H9 (cell line): Measurements from ENCODE around the gene ARSI. TPM values are rescaled to one million over a fixed set of nuclear protein-coding genes. Genes with fewer than 3 reads are reported as not detected.

Experiments used
- DNase-seq: peaks from one replicate; pipeline ENCODE4 v3.0.0-alpha.2; 2017
- H2AFZ ChIP-seq: one replicate; pipeline ENCODE4 v1.6.1; 2013; ENCODE audit warnings: mild to moderate bottlenecking, low read length, control low read depth, moderate library complexity
- H2AK5ac ChIP-seq: 2 replicates; pipeline ENCODE4 v1.6.1; 2013; ENCODE audit warnings: low read length, control low read depth, mixed read lengths; ENCODE audit not compliant: insufficient read length
- H2BK120ac ChIP-seq: one replicate; pipeline ENCODE4 v1.6.1; 2013; ENCODE audit warnings: low read depth, mild to moderate bottlenecking, low read length, control low read depth, inconsistent platforms; ENCODE audit not compliant: poor library complexity, severe bottlenecking
- H2BK12ac ChIP-seq: 2 replicates; pipeline ENCODE4 v1.6.1; 2013; ENCODE audit warnings: low read length, control low read depth, mixed read lengths, low read depth; ENCODE audit not compliant: insufficient read length
- H2BK15ac ChIP-seq: 2 replicates; pipeline ENCODE4 v1.6.1; 2013; ENCODE audit warnings: low read depth, low read length, control low read depth
- H2BK20ac ChIP-seq: one replicate; pipeline ENCODE4 v1.6.1; 2013; ENCODE audit warnings: low read depth, mild to moderate bottlenecking, low read length, control low read depth, inconsistent platforms; ENCODE audit not compliant: poor library complexity, severe bottlenecking
- H2BK5ac ChIP-seq: 2 replicates; pipeline ENCODE4 v1.6.1; 2013; ENCODE audit warnings: low read length, control low read depth, mixed read lengths; ENCODE audit not compliant: insufficient read length
- H3K14ac ChIP-seq: 2 replicates; pipeline ENCODE4 v1.6.1; 2013; ENCODE audit warnings: low read length, control low read depth; ENCODE audit not compliant: insufficient read depth
- H3K18ac ChIP-seq: 2 replicates; pipeline ENCODE4 v1.6.1; 2013; ENCODE audit warnings: low read depth, mild to moderate bottlenecking, mixed read lengths, low read length, control low read depth; ENCODE audit not compliant: insufficient read length
- H3K23ac ChIP-seq: 2 replicates; pipeline ENCODE4 v1.6.1; 2013; ENCODE audit warnings: low read length, control low read depth, mixed read lengths, low read depth; ENCODE audit not compliant: insufficient read length
- H3K23me2 ChIP-seq: 2 replicates; pipeline ENCODE4 v1.6.1; 2013; ENCODE audit warnings: low read depth, mild to moderate bottlenecking, mixed read lengths, low read length, control low read depth; ENCODE audit not compliant: insufficient read length, poor library complexity, severe bottlenecking
- H3K27ac ChIP-seq: 2 replicates; pipeline ENCODE4 v1.5.1; 2013; ENCODE audit warnings: low read length, control low read depth, mixed read lengths, low read depth; ENCODE audit not compliant: insufficient read length
- H3K27me3 ChIP-seq: 2 replicates; pipeline ENCODE4 v1.6.1; 2013; ENCODE audit warnings: low read length, control low read depth, inconsistent platforms; ENCODE audit not compliant: insufficient read depth
- H3K4ac ChIP-seq: 2 replicates; pipeline ENCODE4 v1.6.1; 2013; ENCODE audit warnings: low read depth, mild to moderate bottlenecking, control low read depth, inconsistent platforms, low read length, moderate library complexity
- H3K4me1 ChIP-seq: 2 replicates; pipeline ENCODE4 v1.6.1; 2013; ENCODE audit warnings: low read length, control low read depth, inconsistent platforms; ENCODE audit not compliant: insufficient read depth
- H3K4me2 ChIP-seq: 2 replicates; pipeline ENCODE4 v1.6.1; 2013; ENCODE audit warnings: low read length, control low read depth, mixed read lengths; ENCODE audit not compliant: insufficient read length, insufficient read depth
- H3K56ac ChIP-seq: 2 replicates; pipeline ENCODE4 v1.6.1; 2013; ENCODE audit warnings: low read depth, mild to moderate bottlenecking, mixed read lengths, low read length, control low read depth; ENCODE audit not compliant: insufficient read length
- H3K79me1 ChIP-seq: 2 replicates; pipeline ENCODE4 v1.6.1; 2013; ENCODE audit warnings: low read depth, mild to moderate bottlenecking, moderate library complexity, low read length, control low read depth, inconsistent platforms; ENCODE audit not compliant: insufficient read depth, poor library complexity, severe bottlenecking
- H3K79me2 ChIP-seq: 2 replicates; pipeline ENCODE4 v1.6.1; 2013; ENCODE audit warnings: low read length, control low read depth, inconsistent platforms; ENCODE audit not compliant: insufficient read depth
- H3K9ac ChIP-seq: 2 replicates; pipeline ENCODE4 v1.6.1; 2013; ENCODE audit warnings: low read length, control low read depth, mixed read lengths; ENCODE audit not compliant: insufficient read length; ENCODE audit errors: extremely low read depth
- H3K9me3 ChIP-seq: one replicate; pipeline ENCODE4 v1.6.1; 2013; ENCODE audit warnings: low read depth, low read length, inconsistent platforms; ENCODE audit not compliant: control insufficient read depth
- H3T11ph ChIP-seq: one replicate; pipeline ENCODE4 v1.6.1; 2013; ENCODE audit warnings: mild to moderate bottlenecking, low read length, control low read depth, inconsistent platforms
- H4K20me1 ChIP-seq: one replicate; pipeline ENCODE4 v1.6.1; 2013; ENCODE audit not compliant: control insufficient read depth, insufficient read length, insufficient read depth
- H4K5ac ChIP-seq: 2 replicates; pipeline ENCODE4 v1.6.1; 2013; ENCODE audit warnings: low read depth, mild to moderate bottlenecking, mixed read lengths, low read length, control low read depth; ENCODE audit not compliant: insufficient read length
- H4K8ac ChIP-seq: replicated peaks from 2 replicates; pipeline ENCODE4 v1.6.1; 2013; ENCODE audit warnings: low read length, control low read depth, mixed read lengths, low read depth; ENCODE audit not compliant: insufficient read length
- H4K91ac ChIP-seq: 2 replicates; pipeline ENCODE4 v1.6.1; 2013; ENCODE audit warnings: low read depth, mild to moderate bottlenecking, moderate library complexity, mixed read lengths, low read length, control low read depth; ENCODE audit not compliant: insufficient read length
- H3K27ac Mint-ChIP-seq, 3 experiments: 2 replicates in 2 of 3; 3 replicates in 1 of 3; pipeline ENCODE4 v1.8.0; 2020 to 2021; ENCODE audit warnings: mixed read lengths in 3 of 3, mild to moderate bottlenecking in 1 of 3, moderate library complexity in 1 of 3
- H3K27me3 Mint-ChIP-seq: 2 replicates; pipeline ENCODE4 v1.8.0; 2021; ENCODE audit warnings: low read depth, mild to moderate bottlenecking, moderate library complexity, mixed read lengths
- H3K36me3 Mint-ChIP-seq, 3 experiments: 2 replicates in 2 of 3; 3 replicates in 1 of 3; pipeline ENCODE4 v1.8.0; 2020 to 2021; ENCODE audit warnings: low read depth in 3 of 3, mixed read lengths in 3 of 3; ENCODE audit not compliant: insufficient read depth in 1 of 3
- H3K4me1 Mint-ChIP-seq, 2 experiments: 2 replicates each; pipeline ENCODE4 v1.8.0; 2020; ENCODE audit warnings: mixed read lengths in 2 of 2
- H3K4me3 Mint-ChIP-seq, 2 experiments: 2 replicates in 1 of 2; 3 replicates in 1 of 2; pipeline ENCODE4 v1.8.0; 2020 to 2021; ENCODE audit warnings: mild to moderate bottlenecking in 2 of 2, mixed read lengths in 2 of 2, moderate library complexity in 1 of 2
- H3K9me3 Mint-ChIP-seq, 2 experiments: 2 replicates in 1 of 2; 3 replicates in 1 of 2; pipeline ENCODE4 v1.8.0; 2020; ENCODE audit warnings: mild to moderate bottlenecking in 2 of 2, mixed read lengths in 2 of 2, moderate library complexity in 1 of 2
- CTCF ChIP-seq: fragments of 200-600 bp; sonication (generic); conservative IDR thresholded peaks from 3 replicates; pipeline ENCODE4 v1.8.0; 2021; ENCODE audit warnings: antibody characterized with exemption, mild to moderate bottlenecking
- WGBS: extraction: QIAGEN DNeasy Blood & Tissue Kit; methylation state at CpG from one replicate; pipeline ENCODE4 v1.1.7; 2013; ENCODE audit warnings: missing lambda C conversion rate, low lambda C conversion rate, mixed read lengths; ENCODE audit not compliant: insufficient read length; ENCODE audit errors: extremely low coverage; 5-methylcytosine and 5-hydroxymethylcytosine counted together
- total RNA-seq: library from RNA; stranded (reverse); gene quantifications from 2 replicates; pipeline ENCODE4 v1.2.1, GENCODE V29; 2021

The ARSI gene
- total RNA-seq, 1 experiment from 2014 or later, result 1.7 TPM

GRCh38 chr5:150278916-150279315 lies 23.8 kb downstream of the ARSI start:
- peaks cover 1 to 20% of the 10 kb centered on the region in 2 experiments for H3K4me1 Mint-ChIP-seq
- H2BK5ac ChIP-seq, result no peak overlapping the region
- no CpG with 5 or more reads among the region's 6 CpGs for WGBS
- no peak overlapping the region for H3T11ph ChIP-seq
- no peak overlapping the region for H4K91ac ChIP-seq
- H3K56ac ChIP-seq, result no peak overlapping the region
- H3K27ac Mint-ChIP-seq, result peak overlapping the region in 1 of 3 experiments; percentile 42; a peak in 1 of 7 replicates
- no peak for TF ChIP-seq CTCF
- no peak for DNase-seq
- no peaks in the 10 kb centered on the region for H4K20me1 ChIP-seq
- H3K4ac ChIP-seq, result no peak overlapping the region
- H4K5ac ChIP-seq, result no peak overlapping the region
- no peaks in the 10 kb centered on the region for H3K79me2 ChIP-seq
- no peak overlapping the region for H3K9ac ChIP-seq
- H3K36me3 Mint-ChIP-seq, result no peaks in the 10 kb centered on the region
- H2BK20ac ChIP-seq, result no peak overlapping the region
- H3K79me1 ChIP-seq, result no peaks in the 10 kb centered on the region
- no peaks in the 10 kb centered on the region for H3K9me3 Mint-ChIP-seq
- no peak overlapping the region for H3K23ac ChIP-seq
- H3K4me3 Mint-ChIP-seq, result no peak overlapping the region
- no peak overlapping the region for H2BK15ac ChIP-seq
- no peaks in the 10 kb centered on the region for H3K4me1 ChIP-seq
- H3K27ac ChIP-seq, result no peak overlapping the region
- H3K18ac ChIP-seq, result peak overlapping the region; percentile 58
- no peak overlapping the region for H2BK12ac ChIP-seq
- no peaks in the 10 kb centered on the region for H3K9me3 ChIP-seq
- no peak overlapping the region for H2BK120ac ChIP-seq
- H3K4me2 ChIP-seq, result no peak overlapping the region
- peaks cover 14% of the 10 kb centered on the region for H3K27me3 Mint-ChIP-seq
- no peak overlapping the region for H3K14ac ChIP-seq
- no peaks in the 10 kb centered on the region for H3K23me2 ChIP-seq
- no peak overlapping the region for H2AFZ ChIP-seq
- no peaks in the 10 kb centered on the region for H3K27me3 ChIP-seq
- no peak overlapping the region for H4K8ac ChIP-seq
- no peak overlapping the region for H2AK5ac ChIP-seq
